Tibial nerve (tissue), 4 donors: ENCODE data around the gene H2BK1.

Experiments
- CTCF ChIP-seq, 5 experiments: fragments of 200-600 bp in 3 of 5; fragments of 450-650 bp in 2 of 5; sonication (generic) in 3 of 5; IDR thresholded peaks; one replicate each; pipeline ENCODE4 v1.5.1; 2016 to 2019; ENCODE audit warnings: antibody characterized with exemption in 5 of 5, mild to moderate bottlenecking in 3 of 5, moderate library complexity in 2 of 5
- EP300 ChIP-seq, 2 donors: sonication (generic); formaldehyde crosslinking; IDR thresholded peaks; one replicate each; pipeline ENCODE4 v1.6.1; 2017; ENCODE audit warnings: antibody characterized with exemption in 2 of 2, mild to moderate bottlenecking in 1 of 2
- POLR2A ChIP-seq, 2 donors: fragments of 450-650 bp; IDR thresholded peaks; one replicate each; pipeline ENCODE4 v1.6.1; 2017; ENCODE audit warnings: antibody characterized with exemption in 2 of 2, mild to moderate bottlenecking in 2 of 2, moderate library complexity in 2 of 2

- TF ChIP-seq CTCF (IDR thresholded peaks at IDR 0.05) (no peak), POLR2A (IDR thresholded peaks at IDR 0.05) (no peak), EP300 (IDR thresholded peaks at IDR 0.05) (no peak)
Observed at GRCh38 chr7:151185762-151186639, 24.3 kb downstream of the H2BK1 start.
